GM12878 (cell line): ENCODE results near the gene COLQ. TPM values are rescaled to one million over a fixed set of nuclear protein-coding genes. Genes with fewer than 3 reads are reported as not detected.

Source experiments
- ATAC-seq: fragments of 200-7000 bp; cut with Tn5 transposase; 3 replicates; pipeline ENCODE4 v1.9.1; 2020; ENCODE audit warnings: mild to moderate bottlenecking, moderate library complexity
- BruUV-seq: library from RNA; stranded (reverse); fragments of 400-500 nt; replicated peaks from 2 replicates; lab custom pipeline; 2021; lab: Mats Ljungman, UMichigan
- CTCF ChIA-PET: fragments of 300-600 bp; sonication (Branson Sonifier 250); formaldehyde crosslinking; extraction: SDS; loops from one replicate; lab custom pipeline; 2021; ENCODE audit warnings: inconsistent platforms; lab: Yijun Ruan, JAX
- POLR2A ChIA-PET: fragments of 350-600 bp; formaldehyde crosslinking; extraction: SDS; loops from one replicate; lab custom pipeline; 2021; ENCODE audit warnings: inconsistent platforms; lab: Charles Lee
- RAD21 ChIA-PET: fragments of 300-600 bp; sonication (Branson Sonifier 250); formaldehyde crosslinking; loops from one replicate; lab custom pipeline; 2023; ENCODE audit warnings: antibody characterized with exemption; ENCODE audit not compliant: unreplicated experiment; lab: Charles Lee
- SMC1A ChIA-PET: fragments of 300-600 bp; sonication (Branson Sonifier 250); formaldehyde crosslinking; loops from one replicate; lab custom pipeline; 2023; ENCODE audit not compliant: unreplicated experiment, uncharacterized antibody; lab: Charles Lee
- DNase-seq: peaks from one replicate; pipeline ENCODE4 v3.0.0-alpha.2; 2011; ENCODE audit warnings: low read depth, low spot score
- FAIRE-seq: peaks from 3 replicates; lab custom pipeline; 2011; peaks lifted over from hg19 to GRCh38; lab: Jason Lieb, UNC
- H2AFZ ChIP-seq: 2 replicates; pipeline ENCODE4 v1.6.0; 2011; ENCODE audit warnings: low read depth, low read length, control low read depth; ENCODE audit not compliant: control insufficient read depth
- H3K27ac ChIP-seq: 2 replicates; pipeline ENCODE4 v1.5.1; 2011; ENCODE audit warnings: control low read depth; ENCODE audit not compliant: control insufficient read depth, insufficient read depth
- H3K27me3 ChIP-seq, 2 experiments: replicated peaks in 1 of 2; 2 replicates each; pipeline versions ENCODE4 v1.6.0 to v1.6.1; 2011; ENCODE audit warnings: low read length in 1 of 2; ENCODE audit not compliant: control insufficient read depth in 2 of 2, insufficient read depth in 2 of 2
- H3K36me3 ChIP-seq, 2 experiments: 2 replicates each; pipeline ENCODE4 v1.5.1; 2011; ENCODE audit warnings: low read length in 1 of 2; ENCODE audit not compliant: control insufficient read depth in 2 of 2, insufficient read depth in 2 of 2
- H3K4me1 ChIP-seq: 2 replicates; pipeline ENCODE4 v1.6.1; 2011; ENCODE audit warnings: mild to moderate bottlenecking, low read length, moderate library complexity, mixed read lengths; ENCODE audit not compliant: control insufficient read depth, insufficient read depth
- H3K4me2 ChIP-seq: 2 replicates; pipeline ENCODE4 v1.6.0; 2011; ENCODE audit warnings: control low read depth; ENCODE audit not compliant: control insufficient read depth, insufficient read depth
- H3K4me3 ChIP-seq: fragments of 200-600 bp; sonication (generic); 2 replicates; pipeline ENCODE4 v1.5.1; 2016
- H3K79me2 ChIP-seq: 2 replicates; pipeline ENCODE4 v1.6.0; 2011; ENCODE audit warnings: low read length; ENCODE audit not compliant: control insufficient read depth, insufficient read depth
- H3K9ac ChIP-seq: 2 replicates; pipeline ENCODE4 v1.8.0; 2011; ENCODE audit warnings: low read length, control low read depth, mixed read lengths; ENCODE audit not compliant: control insufficient read depth, insufficient read depth
- H3K9me3 ChIP-seq: replicated peaks from 3 replicates; pipeline ENCODE4 v1.5.1; 2011; ENCODE audit warnings: mild to moderate bottlenecking, low read length; ENCODE audit not compliant: control insufficient read depth, insufficient read depth
- H4K20me1 ChIP-seq: 2 replicates; pipeline ENCODE4 v1.6.0; 2011; ENCODE audit not compliant: control insufficient read depth, insufficient read depth
- DPF2 ChIP-seq: fragments of 450-650 bp; IDR thresholded peaks from 2 replicates; pipeline ENCODE4 v1.6.1; 2017; ENCODE audit warnings: mild to moderate bottlenecking
- IRF5 ChIP-seq: fragments of 450-650 bp; IDR thresholded peaks from 2 replicates; pipeline ENCODE4 v1.6.1; 2017; ENCODE audit warnings: borderline replicate concordance
- JUNB ChIP-seq: IDR thresholded peaks from 2 replicates; pipeline ENCODE4 v1.6.1; 2016; ENCODE audit warnings: antibody characterized with exemption, mild to moderate bottlenecking
- RBBP5 ChIP-seq: fragments of 200-600 bp; sonication (generic); conservative IDR thresholded peaks from 2 replicates; pipeline ENCODE4 v1.6.1; 2016
- SMAD1 ChIP-seq: fragments of 450-650 bp; IDR thresholded peaks from 2 replicates; pipeline ENCODE4 v1.6.1; 2018; ENCODE audit warnings: mild to moderate bottlenecking, low read depth; ENCODE audit not compliant: partially characterized antibody
- ZBTB33 ChIP-seq: fragments of 450-650 bp; IDR thresholded peaks from 2 replicates; pipeline ENCODE4 v1.6.1; 2017; ENCODE audit warnings: mild to moderate bottlenecking
- ZNF207 ChIP-seq: fragments of 450-650 bp; IDR thresholded peaks from 2 replicates; pipeline ENCODE4 v1.6.1; 2014; ENCODE audit warnings: antibody characterized with exemption, mild to moderate bottlenecking, borderline replicate concordance
- ZNF274 ChIP-seq: IDR thresholded peaks from one replicate; pipeline ENCODE4 v1.8.0; 2011; ENCODE audit not compliant: insufficient read length, insufficient read depth
- ZSCAN29 ChIP-seq: fragments of 450-650 bp; IDR thresholded peaks from 2 replicates; pipeline ENCODE4 v1.6.1; 2017; ENCODE audit warnings: mild to moderate bottlenecking, moderate library complexity
- in situ Hi-C: fragments of 300-500 bp; cut with MboI; formaldehyde crosslinking; loops from 9 replicates; pipeline ENCODE4 v1.14.3; 2018; ENCODE audit warnings: mixed read lengths
- intact Hi-C: fragments of 100-400 bp; cut with micrococcal nuclease; formaldehyde crosslinking; loops from one replicate; pipeline ENCODE4 v1.14.2; 2022; ENCODE audit not compliant: unreplicated experiment
- polyA plus RNA-seq, 11 experiments: library from polyadenylated mRNA; depleted of rRNA in 4 of 11; unstranded in 6 of 11; stranded (reverse) in 5 of 11; fragments of >200 nt; fragmentation: Nextera tagmentation in 4 of 11; fragmentation: Illumina TruSeq in 1 of 11; extraction: Ambion mirVana in 4 of 11; extraction: Trizol in 1 of 11; gene quantifications; 1 replicate in 1 of 11; 2 replicates in 10 of 11; pipeline versions ENCODE4 v1.2.1 to v1.2.3, GENCODE V29; 2011 to 2016; ENCODE audit warnings: inconsistent platforms in 2 of 11, missing spikeins in 2 of 11, low read depth in 1 of 11
- total RNA-seq, 4 experiments: library from RNA; depleted of rRNA in 3 of 4; stranded (reverse); fragments of >200 nt in 3 of 4; fragmentation: Illumina TruSeq in 1 of 4; extraction: Trizol in 1 of 4; gene quantifications; 2 replicates each; pipeline versions ENCODE4 v1.2.1 to v1.2.3, GENCODE V29; 2013 to 2021

The COLQ gene
- total and polyA plus RNA-seq, 10 of the 15 experiments (the other 5 are each of a cell fraction or from before 2014, with no cell fraction given): 0.13 to 2.7 (median 0.70) TPM

- TF ChIP-seq SMAD1: no peak
- TF ChIP-seq RBBP5: no peak
Observed at GRCh38 chr3:15523660-15524417, 2.3 kb upstream of the COLQ start (continued).

GRCh38 chr3:15522016-15522415 is 510 bp upstream of the COLQ start:
- no TSS peak for BruUV-seq
- Histone ChIP-seq H4K20me1 (no peaks in the 10 kb centered on the region), H2AFZ (no peak overlapping the region), H3K27ac (no peak overlapping the region), H3K9ac (no peak overlapping the region), H3K4me3 (no peak overlapping the region), H3K79me2 (no peaks in the 10 kb centered on the region), H3K9me3 (no peaks in the 10 kb centered on the region), H3K4me1 (no peaks in the 10 kb centered on the region), H3K27me3 (no peaks in the 10 kb centered on the region), H3K36me3 (no peaks in the 10 kb centered on the region), H3K4me2 (no peak overlapping the region)
- in situ Hi-C loops (no loop called here), intact Hi-C loops (no loop called here)
- ChIA-PET SMC1A (interaction anchor here (0.7 to 3.1 kb wide), 3 partner anchors 22 to 254 kb away, joined by 3 to 11 read pairs (median 3); no protein-coding TSS in a partner anchor), CTCF (interaction anchor here (0.9 to 2.0 kb wide), 3 partner anchors 34 to 665 kb away, joined by 3 to 5 read pairs (median 5); no protein-coding TSS in a partner anchor), POLR2A (no interaction called here), RAD21 (interaction anchor here (0.8 to 4.4 kb wide), 3 partner anchors 35 to 117 kb away, joined by 3 to 22 read pairs (median 7); no protein-coding TSS in a partner anchor)
- no peak for ATAC-seq
- FAIRE-seq: no peak
- no peak for DNase-seq
- TF ChIP-seq ZNF207 (no peak), IRF5 (no peak), JUNB (no peak), ZNF274 (no peak), ZBTB33 (no peak), ZSCAN29 (no peak), DPF2 (no peak)
